NCI-H510A (cell line): ENCODE measurements around the gene UBE2I.

ENCODE experiments used
- DNase-seq: peaks from one replicate; lab custom pipeline; 2025; lab: John Stamatoyannopoulos, UW

Gene UBE2I

DNA sequence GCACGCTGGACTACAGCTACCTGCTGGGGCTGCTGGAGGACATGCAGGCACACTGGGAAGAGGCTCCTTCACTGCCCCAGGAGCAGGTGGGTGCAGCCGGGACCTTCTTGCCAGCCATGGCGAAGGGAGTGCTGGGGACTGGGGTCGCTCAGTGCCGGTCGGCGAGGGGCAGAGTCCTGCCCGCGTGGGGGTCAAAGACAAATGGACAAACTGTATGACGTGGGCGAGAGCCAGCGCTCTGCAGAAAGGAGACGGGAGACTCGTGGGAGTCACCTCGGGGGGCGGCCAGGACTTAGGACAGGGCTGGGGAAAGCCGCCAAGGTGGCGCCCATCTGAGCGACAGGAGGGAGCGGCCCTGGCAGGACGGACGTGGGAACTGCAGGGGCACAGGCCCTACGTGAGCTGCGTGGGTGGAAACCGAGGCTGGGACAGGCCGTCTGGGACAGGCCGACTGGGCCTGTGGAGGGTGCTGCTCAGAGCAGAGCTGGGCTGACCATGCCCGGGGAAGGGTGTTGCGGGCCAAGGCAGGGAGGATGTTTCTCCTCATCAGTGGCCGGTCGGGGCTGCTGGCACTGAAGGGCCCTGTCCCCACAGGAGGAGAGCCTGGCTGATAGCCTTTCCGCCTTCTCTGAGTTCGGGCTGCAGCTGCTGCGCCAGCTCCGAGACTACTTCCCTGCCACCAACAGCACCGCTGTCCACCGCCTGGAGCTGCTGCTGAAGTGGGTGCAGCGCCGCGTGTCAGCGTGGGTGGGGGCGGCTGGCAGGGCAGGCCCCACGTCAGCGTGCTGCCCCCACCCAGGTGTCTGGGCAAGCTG, 34.2 kb downstream of the UBE2I start:
- no peak for DNase-seq

DNA sequence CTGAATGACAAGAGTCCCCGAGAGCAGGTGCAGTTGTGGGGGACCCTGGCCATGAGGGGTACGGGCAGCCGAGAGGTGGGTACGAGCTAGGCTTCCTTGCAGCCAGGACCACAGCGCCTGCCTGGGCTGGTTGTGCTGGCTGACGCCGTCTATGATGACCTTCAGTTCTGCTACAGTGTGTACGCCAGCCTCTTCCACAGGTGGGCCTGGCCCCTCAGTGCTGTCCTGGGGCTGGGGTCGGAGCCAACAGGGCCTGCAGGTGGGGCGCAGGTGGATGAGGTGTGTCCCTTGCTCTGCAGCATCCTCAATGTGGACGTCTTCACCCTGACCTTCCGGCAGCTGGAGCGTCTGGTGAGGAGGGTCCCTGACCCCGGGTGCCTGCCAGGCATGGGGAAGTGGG, 35.1 kb downstream of the UBE2I start:
- no peak for DNase-seq

DNA sequence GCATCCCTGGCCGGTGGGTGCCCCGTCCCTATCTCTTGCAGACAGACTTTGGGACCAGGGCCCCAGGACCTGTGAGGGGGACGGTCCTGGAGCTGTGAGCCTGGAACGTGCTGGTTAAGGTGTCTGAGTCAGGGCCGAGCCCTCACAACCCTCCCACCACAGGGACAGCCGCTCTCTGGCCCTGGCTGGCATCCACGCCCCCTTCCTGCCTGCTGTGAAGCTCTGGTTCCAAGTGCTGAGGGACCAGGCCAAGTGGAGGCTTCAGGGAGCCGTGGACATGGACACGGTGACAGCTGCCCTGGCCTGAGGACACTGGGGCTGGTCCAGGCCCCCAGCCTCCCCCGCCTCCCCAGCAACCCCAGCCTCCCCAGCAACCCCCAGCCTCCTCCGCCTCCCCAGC, 35.7 kb downstream of the UBE2I start:
- no peak for DNase-seq

DNA sequence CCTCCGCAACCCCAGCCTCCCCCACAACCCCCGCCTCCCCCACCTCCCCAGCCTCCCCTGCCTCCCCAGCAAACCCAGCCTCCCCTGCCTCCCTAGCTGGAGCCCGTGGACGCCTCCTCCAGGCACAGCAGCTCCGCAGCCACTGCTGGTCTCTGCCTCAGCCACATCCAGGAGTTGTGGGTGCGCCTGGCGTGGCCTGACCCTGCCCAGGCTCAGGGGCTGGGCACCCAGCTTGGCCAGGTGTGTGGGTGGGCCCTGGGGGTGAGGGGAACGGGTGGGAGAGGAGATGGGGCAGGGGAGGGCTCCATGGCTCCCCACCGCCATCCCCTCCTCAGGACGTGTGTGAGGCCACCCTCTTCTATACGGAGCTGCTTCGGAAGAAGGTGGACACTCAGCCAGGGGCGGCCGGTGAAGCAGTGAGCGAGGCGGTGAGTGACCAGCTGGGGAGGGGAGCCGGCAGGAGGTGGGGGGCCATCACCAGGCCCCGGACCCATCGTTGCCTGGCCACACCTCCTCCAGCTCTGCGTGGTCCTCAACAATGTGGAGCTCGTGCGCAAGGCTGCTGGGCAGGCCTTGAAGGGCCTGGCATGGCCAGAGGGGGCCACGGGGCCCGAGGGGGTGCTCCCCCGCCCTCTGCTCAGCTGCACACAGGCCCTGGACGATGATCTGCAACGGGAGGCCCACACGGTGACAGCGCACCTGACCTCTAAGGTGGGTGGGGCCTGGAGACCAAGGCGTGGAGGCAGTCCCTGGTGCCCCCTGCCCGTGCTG, 36.4 kb downstream of the UBE2I start:
- no peak for DNase-seq

DNA sequence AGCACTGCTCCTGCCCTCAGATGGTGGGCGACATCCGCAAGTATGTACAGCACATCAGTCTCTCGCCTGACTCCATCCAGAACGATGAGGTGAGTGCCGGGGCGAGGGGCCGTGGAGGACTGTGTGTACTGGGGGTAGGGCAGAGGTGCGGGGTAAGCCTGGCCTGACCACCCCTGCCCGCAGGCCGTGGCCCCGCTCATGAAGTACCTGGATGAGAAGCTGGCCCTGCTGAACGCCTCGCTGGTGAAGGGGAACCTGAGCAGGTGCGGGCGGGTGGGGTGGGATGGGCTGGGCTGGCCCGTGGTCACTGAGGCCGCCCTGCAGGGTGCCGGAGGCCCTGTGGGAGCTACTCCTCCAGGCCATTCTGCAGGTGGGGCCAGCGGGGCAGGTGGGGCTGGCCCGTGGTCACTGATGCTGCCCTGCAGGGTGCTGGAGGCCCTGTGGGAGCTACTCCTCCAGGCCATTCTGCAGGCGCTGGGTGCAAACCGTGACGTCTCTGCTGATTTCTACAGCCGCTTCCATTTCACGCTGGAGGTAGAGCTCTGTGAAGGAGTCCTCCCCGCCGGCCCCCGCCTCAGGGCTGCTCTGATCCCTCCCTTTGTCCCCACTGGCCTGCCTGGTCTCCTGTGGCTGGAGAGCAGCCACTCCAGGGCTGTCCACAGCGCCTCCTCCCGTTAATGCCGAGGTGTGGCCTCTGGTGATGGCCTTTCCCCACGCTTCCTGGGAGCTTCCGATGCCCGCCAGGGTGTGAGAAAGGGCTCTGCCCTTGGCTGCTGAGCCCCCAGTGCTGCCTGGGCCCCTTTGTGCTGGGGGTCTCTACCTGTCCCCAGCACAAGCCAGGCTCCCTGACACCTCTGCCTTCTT, 37.2 kb downstream of the UBE2I start:
- DNase-seq = no peak

DNA sequence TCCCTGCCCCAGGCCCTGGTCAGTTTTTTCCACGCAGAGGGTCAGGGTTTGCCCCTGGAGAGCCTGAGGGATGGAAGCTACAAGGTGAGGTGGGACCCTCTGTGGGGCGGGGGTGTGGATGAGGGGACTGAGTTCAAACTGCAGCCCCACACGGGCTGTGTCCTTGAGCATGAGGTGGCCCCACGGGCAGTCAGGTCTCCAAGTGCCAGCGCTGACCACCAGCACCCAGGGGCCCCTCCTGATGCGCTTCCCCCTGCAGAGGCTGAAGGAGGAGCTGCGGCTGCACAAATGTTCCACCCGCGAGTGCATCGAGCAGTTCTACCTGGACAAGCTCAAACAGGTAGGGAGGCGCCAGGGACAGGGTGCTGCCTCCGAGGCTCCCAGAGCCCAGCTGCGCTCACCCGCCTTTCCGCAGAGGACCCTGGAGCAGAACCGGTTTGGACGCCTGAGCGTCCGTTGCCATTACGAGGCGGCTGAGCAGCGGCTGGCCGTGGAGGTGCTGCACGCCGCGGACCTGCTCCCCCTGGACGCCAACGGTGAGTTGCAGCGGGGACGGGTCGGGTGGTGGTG, 37.9 kb downstream of the UBE2I start:
- no peak for DNase-seq

DNA sequence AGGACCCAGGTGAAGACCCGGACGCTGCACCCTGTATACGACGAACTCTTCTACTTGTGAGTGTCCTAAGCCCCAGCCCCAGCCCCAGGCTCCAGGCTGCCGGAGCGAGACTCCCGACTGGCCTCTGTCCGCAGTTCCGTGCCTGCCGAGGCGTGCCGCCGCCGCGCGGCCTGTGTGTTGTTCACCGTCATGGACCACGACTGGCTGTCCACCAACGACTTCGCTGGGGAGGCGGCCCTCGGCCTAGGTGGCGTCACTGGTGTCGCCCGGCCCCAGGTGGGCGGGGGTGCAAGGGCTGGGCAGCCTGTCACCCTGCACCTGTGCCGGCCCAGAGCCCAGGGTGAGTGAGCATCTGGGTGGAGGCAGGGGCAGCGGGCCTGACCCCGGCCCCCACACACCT, 38.5 kb downstream of the UBE2I start:
- no peak for DNase-seq

DNA sequence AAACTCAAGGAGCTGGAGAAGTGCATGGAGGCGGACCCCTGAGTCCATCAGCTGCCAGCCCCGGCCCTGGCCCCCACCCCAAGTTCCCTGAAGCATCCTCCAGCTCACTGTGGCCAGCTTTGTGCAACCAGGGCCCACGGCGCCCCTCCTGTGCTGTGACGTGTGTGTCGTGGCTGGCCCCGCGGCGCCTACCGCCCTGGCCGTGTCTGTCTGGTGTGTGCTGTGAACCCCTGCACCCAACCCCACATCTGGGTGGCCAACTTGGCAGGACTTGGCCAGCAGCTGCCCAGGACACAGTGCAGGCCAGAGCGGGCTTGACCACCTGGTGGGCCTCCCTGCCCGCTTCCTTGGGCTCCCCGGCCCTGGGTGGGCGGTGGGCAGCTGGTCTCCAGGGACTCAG, 39.0 kb downstream of the UBE2I start:
- DNase-seq = no peak

DNA sequence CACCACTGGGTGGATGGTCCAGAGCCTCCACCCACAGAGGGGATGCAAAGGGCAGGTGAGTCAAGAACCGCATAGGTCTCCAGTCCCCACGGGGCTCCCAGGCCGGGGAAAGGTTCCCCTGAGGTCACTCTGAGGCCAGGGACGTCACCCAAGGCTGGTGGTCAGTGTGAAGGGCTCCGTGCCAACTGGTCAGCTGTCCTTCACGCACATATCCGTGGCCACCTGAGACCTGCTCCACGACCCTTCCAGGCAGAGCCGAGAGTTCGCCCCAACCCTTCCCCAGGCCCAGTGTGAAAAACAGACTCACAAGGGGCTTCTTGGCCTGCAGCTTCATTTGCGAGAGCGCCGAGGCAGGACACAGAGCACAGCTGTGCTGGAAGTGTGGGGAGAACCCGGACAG, 39.5 kb downstream of the UBE2I start:
- no peak for DNase-seq

DNA sequence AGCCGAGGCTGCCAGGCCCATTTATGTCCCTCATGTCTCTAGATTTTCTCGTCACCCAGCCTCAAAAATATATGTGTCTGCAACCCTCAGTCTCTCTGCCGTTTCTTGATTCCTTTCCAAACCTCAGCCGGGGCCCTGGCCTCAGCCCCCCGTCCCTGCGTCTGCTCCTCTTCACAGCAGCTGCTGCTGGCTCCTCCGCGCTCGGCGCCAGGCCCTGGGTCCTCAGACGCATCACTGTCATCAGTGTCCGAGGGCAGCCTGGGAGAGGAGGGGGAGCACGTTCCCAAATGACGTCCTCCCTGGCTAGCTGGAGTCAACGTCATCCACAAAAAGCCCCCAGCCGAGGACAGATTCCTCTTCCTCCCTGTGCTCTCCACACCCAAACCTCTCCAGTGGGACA, 39.9 kb downstream of the UBE2I start:
- no peak for DNase-seq

DNA sequence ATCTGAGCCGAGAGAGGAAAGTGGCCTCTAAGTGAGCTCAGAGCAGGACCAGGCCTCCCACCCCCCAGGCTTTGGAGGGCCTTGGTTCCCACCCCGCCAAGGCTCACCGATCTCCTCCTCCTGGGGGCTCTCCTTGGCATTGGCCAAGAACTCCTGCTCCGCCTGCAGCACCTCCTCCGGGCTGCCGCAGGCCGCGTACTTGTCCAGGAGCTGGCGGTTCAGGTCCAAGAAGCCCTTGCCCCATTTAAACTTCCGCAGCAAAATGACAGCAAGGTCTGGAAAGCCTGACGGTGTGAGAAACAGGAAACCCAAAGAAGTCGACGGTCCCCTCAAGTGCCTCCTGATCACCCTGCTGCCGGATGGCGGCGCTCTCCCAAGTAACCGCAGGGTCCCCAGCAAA, 40.5 kb downstream of the UBE2I start:
- no peak for DNase-seq

DNA sequence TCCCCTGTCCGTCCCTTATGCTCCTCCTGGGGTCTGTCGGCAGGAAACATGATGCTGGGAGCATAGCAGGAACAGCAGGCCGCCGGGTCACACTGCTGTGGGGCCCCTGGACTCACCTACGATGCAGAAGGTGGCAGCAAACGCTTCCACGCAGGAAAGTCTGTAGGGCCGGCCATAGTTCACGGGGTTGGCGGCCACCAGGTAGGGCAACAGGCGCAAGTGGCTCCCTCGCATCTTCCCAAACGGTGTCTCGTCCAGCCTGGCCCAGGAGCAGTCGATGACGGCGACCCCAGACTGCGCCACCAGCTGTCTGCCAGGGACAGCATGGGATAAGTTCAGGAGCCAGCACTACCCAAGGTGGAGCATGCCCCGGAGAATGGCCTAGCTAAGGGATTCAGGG, 41.3 kb downstream of the UBE2I start:
- DNase-seq = no peak

DNA sequence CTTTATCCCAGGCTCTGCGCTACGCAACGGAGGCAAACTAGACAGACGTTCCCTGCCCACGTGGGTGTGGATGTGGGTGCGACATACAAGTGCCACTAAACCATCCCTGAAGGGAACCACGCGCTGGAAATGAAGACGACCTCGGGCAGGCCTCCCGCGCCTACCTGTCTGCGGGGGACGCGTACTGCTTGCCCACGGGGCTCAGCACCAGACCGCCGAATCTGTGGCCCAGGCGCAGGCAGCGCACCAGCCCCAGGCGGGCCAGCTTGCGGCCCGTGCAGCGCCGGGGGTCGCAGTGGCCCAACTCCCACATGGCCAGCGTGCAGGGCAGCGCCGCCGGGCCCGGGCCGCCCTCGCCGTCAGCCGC, 41.8 kb downstream of the UBE2I start:
- DNase-seq = no peak

DNA sequence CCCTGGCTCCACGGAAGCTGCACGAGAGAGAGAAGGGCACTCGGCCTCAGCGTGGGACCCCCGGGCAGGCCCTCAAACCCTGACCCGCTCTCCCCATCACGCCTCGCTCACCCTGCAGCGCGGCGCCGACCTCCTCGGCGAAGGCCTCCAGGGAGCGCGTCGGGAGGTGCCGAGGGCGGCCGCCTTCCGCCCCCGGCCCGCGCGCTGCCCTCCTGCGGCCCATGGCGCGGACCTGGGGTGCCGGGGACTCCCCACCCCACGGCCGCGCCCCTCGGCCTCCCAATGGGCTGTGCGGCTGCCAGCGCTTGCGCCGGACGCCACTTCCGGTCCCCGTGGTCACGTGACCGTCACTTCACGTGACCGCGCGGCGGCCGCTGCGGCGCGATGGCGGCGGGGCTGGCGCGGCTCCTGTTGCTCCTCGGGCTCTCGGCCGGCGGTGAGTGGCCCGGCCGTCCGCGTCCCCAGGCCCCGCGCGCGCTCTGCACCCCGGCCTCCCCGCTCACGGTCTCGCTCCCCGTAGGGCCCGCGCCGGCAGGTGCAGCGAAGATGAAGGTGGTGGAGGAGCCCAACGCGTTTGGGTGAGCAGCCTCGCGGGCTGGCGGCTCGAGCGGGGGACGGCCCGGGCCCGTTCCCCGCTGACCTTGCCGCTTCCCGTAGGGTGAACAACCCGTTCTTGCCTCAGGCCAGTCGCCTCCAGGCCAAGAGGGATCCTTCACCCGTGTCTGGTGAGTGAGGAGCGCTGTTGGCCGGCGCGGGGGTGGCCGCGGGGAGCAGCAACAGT, 42.3 kb downstream of the UBE2I start, which contains the start of the genes GNPTG and TSR3:
Gene GNPTG (plus strand): TSS at position 350 of the 781 bp plus-strand sequence. CDS start 35 bp downstream, at position 385.
Gene TSR3 (minus strand): TSS at position 297 of the 781 bp plus-strand sequence. CDS start 74 bp downstream, at position 223.
- DNase-seq = no peak

DNA sequence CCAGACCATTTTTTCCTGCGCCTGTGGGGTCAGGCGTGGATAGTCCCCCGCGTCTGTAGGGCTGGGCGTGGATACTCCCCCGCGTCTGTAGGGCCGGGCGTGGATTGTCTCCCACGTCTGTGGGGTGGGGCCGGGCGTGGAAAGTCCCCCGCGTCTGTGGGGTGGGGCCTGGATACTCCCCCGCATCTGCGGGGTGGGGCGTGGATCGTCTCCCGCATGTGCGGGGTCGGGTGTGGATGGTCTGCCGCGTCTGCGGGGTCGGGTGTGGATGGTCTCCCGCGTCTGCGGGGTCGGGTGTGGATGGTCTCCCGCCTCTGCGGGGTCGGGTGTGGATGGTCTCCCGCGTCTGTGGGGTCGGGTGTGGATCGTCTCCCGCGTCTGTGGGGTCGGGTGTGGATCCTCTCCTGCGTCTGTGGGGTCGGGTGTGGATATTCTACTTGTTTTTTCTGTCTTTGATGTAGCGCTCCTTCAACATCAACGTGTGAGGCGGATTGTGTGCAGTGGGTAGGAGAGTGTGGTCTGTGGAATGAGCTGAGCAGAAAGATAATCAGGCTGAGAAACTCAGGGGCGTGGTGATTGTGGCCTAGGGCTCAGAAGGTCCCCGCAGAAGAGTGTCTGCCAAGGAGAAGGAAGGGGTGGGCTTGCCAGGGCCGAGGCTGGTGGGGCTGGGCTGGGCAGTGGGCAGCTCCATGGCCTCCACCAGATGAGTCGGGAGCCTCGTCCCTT, 45.5 kb downstream of the UBE2I start:
- DNase-seq = no peak

DNA sequence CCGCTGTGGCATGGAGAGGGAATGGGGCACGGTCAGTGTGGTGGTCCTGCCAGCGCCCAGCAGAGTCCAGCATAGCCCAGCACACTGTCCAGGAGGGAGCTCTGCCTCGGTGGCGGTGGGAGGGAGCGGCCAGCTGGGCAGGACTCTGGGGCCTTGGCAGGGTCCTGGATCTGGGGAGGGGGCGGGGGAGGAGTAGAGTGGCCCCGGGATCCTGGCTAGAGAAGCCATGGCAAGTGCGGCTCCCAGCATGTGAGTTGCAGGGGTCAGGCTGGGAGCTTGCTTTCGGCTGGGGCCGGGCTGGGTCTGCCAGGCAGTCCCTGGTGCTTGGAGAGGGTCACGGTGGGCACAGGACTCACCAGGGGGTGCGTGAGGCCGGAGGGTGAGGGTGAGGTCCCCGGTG, 46.2 kb downstream of the UBE2I start:
- no peak for DNase-seq

DNA sequence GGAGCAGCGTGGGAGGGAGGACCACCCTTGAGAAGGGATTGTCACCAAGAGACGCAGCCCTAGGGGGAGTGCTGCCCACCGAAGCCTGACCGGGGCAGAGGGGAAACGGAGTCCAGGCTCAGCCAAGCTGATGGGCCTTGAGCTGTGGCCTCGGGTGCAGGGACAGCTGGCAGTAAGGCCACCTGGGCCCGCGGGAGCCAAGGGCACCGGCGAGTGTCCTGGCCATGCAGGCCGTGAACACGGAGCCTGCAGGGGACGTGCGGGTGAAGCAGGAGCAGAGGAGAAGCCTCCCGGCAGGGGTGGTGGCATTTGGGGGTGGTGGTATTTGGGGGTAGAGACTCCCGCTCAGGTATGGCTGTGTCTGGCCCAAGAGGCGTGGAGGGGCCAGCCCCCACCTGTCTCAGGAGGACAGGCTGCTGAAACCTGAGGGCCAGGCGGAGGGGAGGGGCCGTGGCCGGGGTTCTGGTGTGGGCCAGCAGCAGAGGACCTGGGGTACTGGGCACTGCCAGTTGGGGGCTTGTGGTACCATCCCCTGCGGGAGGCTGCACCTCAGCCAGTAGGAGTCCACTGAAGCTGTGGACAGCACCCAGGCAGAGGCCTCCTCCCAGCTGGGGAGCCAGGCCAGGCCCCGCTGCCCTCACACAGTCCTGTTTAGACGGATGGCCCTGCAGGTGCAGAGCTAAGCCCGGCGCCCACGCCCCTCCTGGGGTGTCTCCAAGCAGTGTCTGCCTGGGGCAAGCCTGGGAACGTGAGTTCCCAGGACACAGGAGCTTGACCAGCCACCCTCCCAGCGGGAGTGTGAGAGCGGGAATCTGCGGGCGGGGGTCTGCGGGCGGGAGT, 46.8 kb downstream of the UBE2I start:
- no peak for DNase-seq

DNA sequence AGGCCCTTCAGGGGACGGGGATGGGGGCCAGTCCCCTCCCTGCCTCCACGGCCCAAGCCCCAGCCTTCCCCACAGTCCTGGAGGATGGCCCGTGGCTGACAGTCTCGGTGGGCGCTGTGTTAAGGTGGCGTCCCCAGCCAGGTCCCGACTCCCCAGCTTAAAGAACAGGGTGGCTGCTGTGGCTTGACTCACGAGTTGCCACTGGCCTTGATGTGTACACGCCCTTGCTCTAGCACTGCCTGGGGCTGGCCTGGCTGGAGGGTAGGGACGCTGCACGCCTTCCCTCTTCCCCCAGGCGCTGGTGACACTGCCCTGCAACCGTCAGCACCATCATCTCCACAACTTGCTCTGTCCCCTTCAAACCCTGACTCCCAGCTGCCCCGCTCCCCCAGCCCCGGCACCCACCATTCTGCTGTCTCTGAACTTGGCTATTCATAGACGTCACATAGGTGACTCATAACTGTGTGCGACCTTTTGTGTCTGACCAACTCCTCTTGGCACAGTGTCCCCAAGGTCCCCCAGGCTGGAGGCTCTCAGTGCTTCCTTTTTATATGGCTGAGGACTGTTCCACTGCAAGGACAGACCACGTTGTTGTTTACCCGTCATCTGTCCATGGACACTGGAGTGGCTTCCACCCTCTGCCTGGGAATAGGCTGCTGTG, 48.6 kb downstream of the UBE2I start:
- no peak for DNase-seq
